ENCODE data around the gene NACAD. TPM values are rescaled to one million over a fixed set of nuclear protein-coding genes. Genes with fewer than 3 reads are reported as not detected.

NACAD gene
- total RNA-seq, 1 experiment from 2014 or later = 1.0 TPM

DNA sequence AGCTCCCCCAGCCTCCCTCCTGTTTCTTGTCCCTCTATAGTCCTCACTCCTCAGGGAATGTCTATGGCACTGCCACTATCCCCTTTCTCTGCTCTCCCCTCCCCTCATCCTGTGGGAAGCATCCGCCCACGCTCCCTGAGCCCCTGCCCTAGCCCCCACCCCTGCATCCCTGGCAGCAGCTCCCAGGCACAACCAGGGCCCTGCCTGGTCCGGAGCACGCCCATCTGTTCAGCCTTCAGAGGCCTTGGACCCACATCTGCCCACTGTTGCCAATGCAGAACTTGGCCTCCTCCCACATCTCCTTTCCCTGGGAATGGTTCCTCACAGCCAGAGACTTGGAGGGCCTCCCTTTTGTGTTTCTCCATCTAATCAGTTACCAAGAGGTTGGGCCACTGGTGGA lies 43.1 kb upstream of the NACAD start:
- no peak overlapping the region for H3K4me3 ChIP-seq (ENCODE audit: low read depth, low read length)
- DNase-seq = no peak
- TF ChIP-seq, protein P1, sequence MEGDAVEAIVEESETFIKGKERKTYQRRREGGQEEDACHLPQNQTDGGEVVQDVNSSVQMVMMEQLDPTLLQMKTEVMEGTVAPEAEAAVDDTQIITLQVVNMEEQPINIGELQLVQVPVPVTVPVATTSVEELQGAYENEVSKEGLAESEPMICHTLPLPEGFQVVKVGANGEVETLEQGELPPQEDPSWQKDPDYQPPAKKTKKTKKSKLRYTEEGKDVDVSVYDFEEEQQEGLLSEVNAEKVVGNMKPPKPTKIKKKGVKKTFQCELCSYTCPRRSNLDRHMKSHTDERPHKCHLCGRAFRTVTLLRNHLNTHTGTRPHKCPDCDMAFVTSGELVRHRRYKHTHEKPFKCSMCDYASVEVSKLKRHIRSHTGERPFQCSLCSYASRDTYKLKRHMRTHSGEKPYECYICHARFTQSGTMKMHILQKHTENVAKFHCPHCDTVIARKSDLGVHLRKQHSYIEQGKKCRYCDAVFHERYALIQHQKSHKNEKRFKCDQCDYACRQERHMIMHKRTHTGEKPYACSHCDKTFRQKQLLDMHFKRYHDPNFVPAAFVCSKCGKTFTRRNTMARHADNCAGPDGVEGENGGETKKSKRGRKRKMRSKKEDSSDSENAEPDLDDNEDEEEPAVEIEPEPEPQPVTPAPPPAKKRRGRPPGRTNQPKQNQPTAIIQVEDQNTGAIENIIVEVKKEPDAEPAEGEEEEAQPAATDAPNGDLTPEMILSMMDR (IDR thresholded peaks at IDR 0.05; ENCODE audit: insufficient read depth in 1 of 2, low read depth in 1 of 2, low read length in 1 of 2, severe bottlenecking in 1 of 2, unreplicated experiment in 1 of 2) = no peak
- no peaks in the 10 kb centered on the region for H3K9me3 ChIP-seq
- H3K36me3 Mint-ChIP-seq (ENCODE audit: insufficient read depth, unreplicated experiment) = no peaks in the 10 kb centered on the region
- no TSS peak for BruUV-seq (replicated peaks)
- no peaks in the 10 kb centered on the region for H3K9me3 Mint-ChIP-seq (ENCODE audit: unreplicated experiment)
- peaks cover 12% of the 10 kb centered on the region for H3K27me3 Mint-ChIP-seq (ENCODE audit: insufficient read depth, unreplicated experiment)
- ChIA-PET CTCF (no interaction called here), POLR2A (no interaction called here)
- no peaks in the 10 kb centered on the region for H3K27me3 ChIP-seq (replicated peaks; ENCODE audit: control insufficient read depth, insufficient read depth, low read length)
- H3K4me3 Mint-ChIP-seq (ENCODE audit: unreplicated experiment) = no peak overlapping the region
- H3K27ac Mint-ChIP-seq (ENCODE audit: unreplicated experiment) = no peak overlapping the region
- no peaks in the 10 kb centered on the region for H3K4me1 Mint-ChIP-seq (ENCODE audit: low read depth, unreplicated experiment)
- intact Hi-C loops (cut with micrococcal nuclease; ENCODE audit: unreplicated experiment) = no loop called here
- H3K36me3 ChIP-seq (ENCODE audit: control insufficient read depth, insufficient read depth, low read length) = no peaks in the 10 kb centered on the region
- no peaks in the 10 kb centered on the region for H3K4me1 ChIP-seq

GRCh38 chr7:45130910-45131309 lies 42.1 kb upstream of the NACAD start:
- no peak overlapping the region for H3K4me3 ChIP-seq (ENCODE audit: low read depth, low read length)
- TF ChIP-seq, protein P1 (IDR thresholded peaks at IDR 0.05; ENCODE audit: insufficient read depth in 1 of 2, low read depth in 1 of 2, low read length in 1 of 2, severe bottlenecking in 1 of 2, unreplicated experiment in 1 of 2) = no peak
- Mint-ChIP-seq H3K4me3 (ENCODE audit: unreplicated experiment) (no peak overlapping the region), H3K36me3 (ENCODE audit: insufficient read depth, unreplicated experiment) (no peaks in the 10 kb centered on the region), H3K9me3 (ENCODE audit: unreplicated experiment) (no peaks in the 10 kb centered on the region), H3K27ac (ENCODE audit: unreplicated experiment) (no peak overlapping the region), H3K27me3 (ENCODE audit: insufficient read depth, unreplicated experiment) (peaks cover 12% of the 10 kb centered on the region), H3K4me1 (ENCODE audit: low read depth, unreplicated experiment) (no peaks in the 10 kb centered on the region)
- H3K9me3 ChIP-seq = no peaks in the 10 kb centered on the region
- CTCF ChIA-PET = no interaction called here
- POLR2A ChIA-PET = no interaction called here
- no peaks in the 10 kb centered on the region for H3K27me3 ChIP-seq (replicated peaks; ENCODE audit: control insufficient read depth, insufficient read depth, low read length)
- BruUV-seq (replicated peaks) = no TSS peak
- DNase-seq = no peak
- no peaks in the 10 kb centered on the region for H3K4me1 ChIP-seq
- H3K36me3 ChIP-seq (ENCODE audit: control insufficient read depth, insufficient read depth, low read length) = no peaks in the 10 kb centered on the region
- intact Hi-C loops (cut with micrococcal nuclease; ENCODE audit: unreplicated experiment) = no loop called here

- DNase-seq = no peak
- no peaks in the 10 kb centered on the region for H3K9me3 Mint-ChIP-seq (ENCODE audit: unreplicated experiment)
- no peak overlapping the region for H3K4me3 Mint-ChIP-seq (ENCODE audit: unreplicated experiment)
- H3K4me3 ChIP-seq (ENCODE audit: low read depth, low read length) = no peak overlapping the region
- BruUV-seq (replicated peaks) = no TSS peak
- H3K4me1 ChIP-seq = no peaks in the 10 kb centered on the region
- no peaks in the 10 kb centered on the region for H3K36me3 Mint-ChIP-seq (ENCODE audit: insufficient read depth, unreplicated experiment)
- H3K9me3 ChIP-seq = no peaks in the 10 kb centered on the region
- no peak overlapping the region for H3K27ac Mint-ChIP-seq (ENCODE audit: unreplicated experiment)
- TF ChIP-seq, protein P1 (IDR thresholded peaks at IDR 0.05; ENCODE audit: insufficient read depth in 1 of 2, low read depth in 1 of 2, low read length in 1 of 2, severe bottlenecking in 1 of 2, unreplicated experiment in 1 of 2) = no peak
- intact Hi-C loops (cut with micrococcal nuclease; ENCODE audit: unreplicated experiment) = no loop called here
- H3K27me3 ChIP-seq (replicated peaks; ENCODE audit: control insufficient read depth, insufficient read depth, low read length) = no peaks in the 10 kb centered on the region
- CTCF ChIA-PET = no interaction called here
- no peaks in the 10 kb centered on the region for H3K4me1 Mint-ChIP-seq (ENCODE audit: low read depth, unreplicated experiment)
- peaks cover 12% of the 10 kb centered on the region for H3K27me3 Mint-ChIP-seq (ENCODE audit: insufficient read depth, unreplicated experiment)
- POLR2A ChIA-PET = no interaction called here
- H3K36me3 ChIP-seq (ENCODE audit: control insufficient read depth, insufficient read depth, low read length) = no peaks in the 10 kb centered on the region
Measured at GRCh38 chr7:45129906-45130305, 41.1 kb upstream of the NACAD start.
